H1 (cell line): ENCODE results near the gene HPN. TPM values are rescaled to one million over a fixed set of nuclear protein-coding genes. Genes with fewer than 3 reads are reported as not detected.

ENCODE experiments used
- CTCF ChIA-PET: fragments of 300-600 bp; sonication (Branson Sonifier 250); formaldehyde crosslinking; loops from one replicate; lab custom pipeline; 2021; ENCODE audit not compliant: partially characterized antibody; lab: Charles Lee
- POLR2A ChIA-PET: fragments of 300-600 bp; sonication (Branson Sonifier 250); formaldehyde crosslinking; loops from one replicate; lab custom pipeline; 2021; ENCODE audit warnings: inconsistent platforms; ENCODE audit not compliant: partially characterized antibody; lab: Charles Lee
- DNase-seq, 2 experiments: peaks; one replicate each; pipeline versions ENCODE4 v3.0.0 to v3.0.0-alpha.2; 2010 to 2022; ENCODE audit warnings: low spot score in 2 of 2, low read depth in 1 of 2, mixed read lengths in 1 of 2
- FAIRE-seq: peaks from 2 replicates; lab custom pipeline; 2011; peaks lifted over from hg19 to GRCh38; lab: Jason Lieb, UNC
- H2AFZ ChIP-seq: 2 replicates; pipeline ENCODE4 v1.8.1; 2012; ENCODE audit warnings: low read length, inconsistent platforms
- H2AK5ac ChIP-seq: 2 replicates; pipeline ENCODE4 v1.6.1; 2013; ENCODE audit warnings: low read depth, low read length
- H2BK120ac ChIP-seq: replicated peaks from 2 replicates; pipeline ENCODE3; 2013; ENCODE audit warnings: low read depth, low read length, inconsistent platforms
- H2BK12ac ChIP-seq: 2 replicates; pipeline ENCODE4 v1.6.1; 2013; ENCODE audit warnings: low read depth, low read length
- H2BK15ac ChIP-seq: 2 replicates; pipeline ENCODE4 v1.6.1; 2013; ENCODE audit warnings: low read length
- H2BK20ac ChIP-seq: 2 replicates; pipeline ENCODE4 v1.6.1; 2013; ENCODE audit warnings: low read length
- H2BK5ac ChIP-seq: 2 replicates; pipeline ENCODE4 v1.6.1; 2013; ENCODE audit warnings: low read depth, low read length
- H3K14ac ChIP-seq: 2 replicates; pipeline ENCODE4 v1.6.1; 2013; ENCODE audit warnings: inconsistent platforms; ENCODE audit not compliant: insufficient read length
- H3K18ac ChIP-seq: 2 replicates; pipeline ENCODE4 v1.6.1; 2013; ENCODE audit warnings: low read length; ENCODE audit errors: extremely low read depth
- H3K23ac ChIP-seq: 2 replicates; pipeline ENCODE4 v1.6.1; 2013; ENCODE audit warnings: inconsistent platforms; ENCODE audit not compliant: insufficient read length
- H3K23me2 ChIP-seq: 2 replicates; pipeline ENCODE4 v1.6.1; 2013; ENCODE audit warnings: low read depth, low read length
- H3K27ac ChIP-seq: 2 replicates; pipeline ENCODE4 v1.6.1; 2011; ENCODE audit warnings: low read depth, low read length, inconsistent platforms
- H3K27me3 ChIP-seq, 4 experiments: replicated peaks in 1 of 4; 1 replicate in 1 of 4; 2 replicates in 3 of 4; pipeline versions ENCODE4 v1.6.1 to v1.8.1; 2011 to 2013; ENCODE audit warnings: low read length in 3 of 4, mild to moderate bottlenecking in 3 of 4, inconsistent platforms in 2 of 4, mixed read lengths in 2 of 4, moderate library complexity in 1 of 4; ENCODE audit not compliant: control insufficient read depth in 3 of 4, insufficient read depth in 3 of 4; ENCODE audit errors: extremely low read depth in 1 of 4
- H3K36me3 ChIP-seq, 4 experiments: 2 replicates each; pipeline versions ENCODE4 v1.6.1 to v1.8.1; 2011 to 2013; ENCODE audit warnings: mild to moderate bottlenecking in 4 of 4, low read length in 3 of 4, moderate library complexity in 2 of 4, control low read depth in 1 of 4, inconsistent platforms in 1 of 4; ENCODE audit not compliant: insufficient read depth in 4 of 4, control insufficient read depth in 2 of 4
- H3K4ac ChIP-seq: replicated peaks from 2 replicates; pipeline ENCODE3; 2013; ENCODE audit warnings: low read length, low read depth, mixed read lengths, inconsistent platforms; ENCODE audit not compliant: insufficient read length
- H3K4me1 ChIP-seq, 4 experiments: replicated peaks in 1 of 4; 1 replicate in 1 of 4; 2 replicates in 3 of 4; pipeline versions ENCODE4 v1.6.1 to v1.8.1; 2011 to 2013; ENCODE audit warnings: low read length in 3 of 4, inconsistent platforms in 2 of 4, mixed read lengths in 1 of 4; ENCODE audit not compliant: insufficient read depth in 4 of 4, control insufficient read depth in 3 of 4
- H3K4me2 ChIP-seq, 2 experiments: 2 replicates each; pipeline versions ENCODE4 v1.6.1 to v1.8.1; 2011 to 2013; ENCODE audit warnings: low read depth in 2 of 2, low read length in 2 of 2, control low read depth in 1 of 2, inconsistent platforms in 1 of 2, mild to moderate bottlenecking in 1 of 2; ENCODE audit not compliant: insufficient read depth in 1 of 2
- H3K4me3 ChIP-seq, 4 experiments: fragments of 200-600, 300-600 bp in 1 of 4; sonication (generic), shearing (Covaris generic), sonication (Bioruptor Twin) in 1 of 4; 2 replicates each; pipeline versions ENCODE4 v1.5.1 to v1.8.1; 2011 to 2016; ENCODE audit warnings: low read length in 4 of 4, low read depth in 3 of 4, control low read depth in 2 of 4, inconsistent platforms in 2 of 4, mild to moderate bottlenecking in 2 of 4, mixed read lengths in 1 of 4, moderate library complexity in 1 of 4; ENCODE audit not compliant: insufficient read depth in 2 of 4; ENCODE audit errors: extremely low read depth in 1 of 4
- H3K56ac ChIP-seq: replicated peaks from 2 replicates; pipeline ENCODE3; 2013; ENCODE audit warnings: low read depth, mild to moderate bottlenecking, mixed read lengths, low read length, inconsistent platforms; ENCODE audit not compliant: insufficient read length
- H3K79me1 ChIP-seq: 2 replicates; pipeline ENCODE4 v1.6.1; 2013; ENCODE audit warnings: low read depth, low read length, control low read depth
- H3K79me2 ChIP-seq, 2 experiments: 2 replicates each; pipeline versions ENCODE4 v1.6.1 to v1.8.1; 2012 to 2013; ENCODE audit warnings: low read length in 2 of 2, mild to moderate bottlenecking in 2 of 2, inconsistent platforms in 1 of 2; ENCODE audit not compliant: insufficient read depth in 2 of 2, control insufficient read depth in 1 of 2
- H3K9ac ChIP-seq, 4 experiments: replicated peaks in 1 of 4; 1 replicate in 1 of 4; 2 replicates in 3 of 4; pipeline versions ENCODE4 v1.6.1 to v1.8.1; 2011 to 2013; ENCODE audit warnings: low read depth in 3 of 4, low read length in 3 of 4, control low read depth in 2 of 4, mild to moderate bottlenecking in 2 of 4, moderate library complexity in 2 of 4, inconsistent platforms in 1 of 4; ENCODE audit errors: extremely low read depth in 1 of 4
- H3K9me3 ChIP-seq, 2 experiments: 2 replicates each; pipeline versions ENCODE4 v1.6.1 to v1.8.1; 2012 to 2013; ENCODE audit warnings: mild to moderate bottlenecking in 2 of 2, moderate library complexity in 2 of 2, control low read depth in 1 of 2, inconsistent platforms in 1 of 2, low read depth in 1 of 2, low read length in 1 of 2, mixed read lengths in 1 of 2; ENCODE audit not compliant: insufficient read depth in 2 of 2
- H4K20me1 ChIP-seq, 2 experiments: replicated peaks in 1 of 2; 2 replicates each; pipeline versions ENCODE3 to v1.8.1; 2011 to 2013; ENCODE audit warnings: inconsistent platforms in 2 of 2, low read length in 2 of 2, mild to moderate bottlenecking in 1 of 2; ENCODE audit not compliant: insufficient read depth in 2 of 2, control insufficient read depth in 1 of 2
- H4K5ac ChIP-seq: 2 replicates; pipeline ENCODE4 v1.6.1; 2013; ENCODE audit warnings: low read length, low read depth, mixed read lengths, inconsistent platforms; ENCODE audit not compliant: insufficient read length
- H4K8ac ChIP-seq: 2 replicates; pipeline ENCODE4 v1.8.0; 2013; ENCODE audit warnings: mild to moderate bottlenecking, moderate library complexity, low read length, inconsistent platforms; ENCODE audit not compliant: insufficient read depth; ENCODE audit errors: extremely low read depth
- H4K91ac ChIP-seq: replicated peaks from 2 replicates; pipeline ENCODE3; 2013; ENCODE audit warnings: low read length, mixed read lengths, inconsistent platforms; ENCODE audit not compliant: insufficient read length
- ASH2L ChIP-seq: fragments of 200-600, 300-600 bp; sonication (generic); IDR thresholded peaks from one replicate; pipeline ENCODE4 v1.7.1; 2017; ENCODE audit warnings: low read length
- CBX5 ChIP-seq: fragments of 300-800, 300-1000 bp; sonication (generic); IDR thresholded peaks from 2 replicates; pipeline ENCODE4 v1.7.1; 2016; ENCODE audit warnings: antibody characterized with exemption, low read length, low read depth
- CBX8 ChIP-seq: fragments of 300-800, 300-1000 bp; sonication (generic); IDR thresholded peaks from 2 replicates; pipeline ENCODE4 v1.7.1; 2016; ENCODE audit warnings: low read depth, low read length, borderline replicate concordance
- CHD1 ChIP-seq: IDR thresholded peaks from 2 replicates; pipeline ENCODE4 v1.6.1; 2012; ENCODE audit warnings: low read depth, low read length, improper control_type of control experiment
- EP300 ChIP-seq, 2 experiments: IDR thresholded peaks; 1 replicate in 1 of 2; 2 replicates in 1 of 2; pipeline ENCODE4 v1.6.1; 2011 to 2012; ENCODE audit warnings: low read depth in 2 of 2, low read length in 2 of 2, mild to moderate bottlenecking in 2 of 2, borderline replicate concordance in 1 of 2, inconsistent platforms in 1 of 2, moderate library complexity in 1 of 2
- GABPA ChIP-seq: IDR thresholded peaks from 2 replicates; pipeline ENCODE4 v1.6.1; 2011; ENCODE audit warnings: mild to moderate bottlenecking, low read length, moderate library complexity, borderline replicate concordance; ENCODE audit not compliant: insufficient read depth
- JUND ChIP-seq: IDR thresholded peaks from 2 replicates; pipeline ENCODE4 v1.6.1; 2011; ENCODE audit warnings: mild to moderate bottlenecking, improper control_type of control experiment, low read length
- PHF8 ChIP-seq: fragments of 200-600 bp; sonication (generic); conservative IDR thresholded peaks from 2 replicates; pipeline ENCODE4 v1.7.1; 2012; ENCODE audit warnings: low read depth, mild to moderate bottlenecking, inconsistent platforms, low read length, moderate library complexity
- SIRT6 ChIP-seq: IDR thresholded peaks from one replicate; pipeline ENCODE4 v1.7.1; 2012; ENCODE audit warnings: low read length, inconsistent platforms
- SP2 ChIP-seq: IDR thresholded peaks from 2 replicates; pipeline ENCODE4 v1.6.1; 2012; ENCODE audit warnings: mild to moderate bottlenecking, low read length, inconsistent platforms
- SRF ChIP-seq: IDR thresholded peaks from 2 replicates; pipeline ENCODE4 v1.6.1; 2011; ENCODE audit warnings: mild to moderate bottlenecking, low read depth, low read length, moderate library complexity
- TAF1 ChIP-seq: IDR thresholded peaks from 2 replicates; pipeline ENCODE4 v1.6.1; 2011; ENCODE audit warnings: mild to moderate bottlenecking, low read depth, low read length
- TEAD4 ChIP-seq: IDR thresholded peaks from 2 replicates; pipeline ENCODE4 v1.6.1; 2012; ENCODE audit warnings: low read depth, low read length, inconsistent platforms, mixed read lengths
- ZNF274 ChIP-seq: IDR thresholded peaks from 2 replicates; pipeline ENCODE4 v1.7.0; 2012; ENCODE audit warnings: low read length, borderline replicate concordance; ENCODE audit errors: extremely low read depth
- WGBS, 2 experiments: shearing (Covaris generic) in 1 of 2; methylation state at CpG; one replicate each; pipeline versions ENCODE4 v1.1.6 to v1.1.7; 2013 to 2015; ENCODE audit warnings: low lambda C conversion rate in 2 of 2, mixed read lengths in 2 of 2, inconsistent platforms in 1 of 2, low coverage in 1 of 2, missing lambda C conversion rate in 1 of 2; ENCODE audit not compliant: insufficient replicate concordance in 2 of 2, insufficient coverage in 1 of 2, insufficient read length in 1 of 2; ENCODE audit errors: extremely low coverage in 1 of 2, missing lambda C conversion rate in 1 of 2; 5-methylcytosine and 5-hydroxymethylcytosine counted together
- polyA plus RNA-seq, 7 experiments: library from polyadenylated mRNA; depleted of rRNA in 3 of 7; stranded (reverse) in 5 of 7; unstranded in 2 of 7; fragments of >200 nt in 5 of 7; fragments of 200-250 nt in 2 of 7; gene quantifications; 1 replicate in 5 of 7; 2 replicates in 1 of 7; 4 replicates in 1 of 7; pipeline versions ENCODE4 v1.2.1 to v1.2.3, GENCODE V29; 2011 to 2013; ENCODE audit warnings: missing spikeins in 2 of 7, mixed read lengths in 2 of 7
- total RNA-seq: library from RNA; stranded (reverse); fragmentation: NEBNext Ultra II Directional; extraction: Animal tissue kit (Norgen Biotek cat#: 25700); gene quantifications from 2 replicates; pipeline ENCODE4 v1.2.1, GENCODE V29; 2021

HPN gene
- total and polyA plus RNA-seq, 2 of the 8 experiments (the other 6 are each of a cell fraction or from before 2014, with no cell fraction given), result 14.7 to 33.7 TPM

DNA sequence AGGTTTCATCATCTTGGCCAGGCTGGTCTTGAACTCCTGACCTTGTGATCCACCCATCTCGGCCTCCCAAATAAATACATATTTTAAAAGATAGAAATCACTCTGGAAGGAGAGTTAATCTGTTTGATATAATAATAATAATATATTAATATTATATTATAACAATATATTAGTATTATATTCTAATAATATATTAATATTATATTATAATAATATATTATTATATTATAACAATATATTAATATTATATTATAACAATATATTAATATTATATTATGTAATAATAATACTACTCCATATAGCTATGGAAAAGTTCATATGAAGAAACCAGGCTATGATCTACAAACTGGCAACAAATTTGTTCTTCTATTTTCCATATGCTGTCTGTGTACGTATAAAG lies 16.8 kb downstream of the HPN start:
- Histone ChIP-seq H3K14ac (no peak overlapping the region), H3K27ac (no peak overlapping the region), H2AK5ac (no peak overlapping the region), H3K4me1 (peaks cover 0 to 11% (median 2%) of the 10 kb centered on the region in 4 experiments; a peak in 5 of 7 replicates), H2BK5ac (no peak overlapping the region), H3K36me3 (no peaks in the 10 kb centered on the region), H2BK12ac (no peak overlapping the region), H3K27me3 (no peaks in the 10 kb centered on the region), H2AFZ (no peak overlapping the region), H3K79me2 (no peaks in the 10 kb centered on the region), H4K8ac (no peak overlapping the region), H3K56ac (no peak overlapping the region), H4K20me1 (peaks cover 0 to 1% of the 10 kb centered on the region in 2 experiments), H3K18ac (no peak overlapping the region), H3K4me2 (no peak overlapping the region), H3K4ac (no peak overlapping the region), H2BK15ac (no peak overlapping the region), H2BK20ac (no peak overlapping the region), H3K79me1 (no peaks in the 10 kb centered on the region), H3K4me3 (no peak overlapping the region), H3K23ac (no peak overlapping the region), H2BK120ac (no peak overlapping the region), H4K91ac (no peak overlapping the region), H4K5ac (no peak overlapping the region), H3K23me2 (no peaks in the 10 kb centered on the region), H3K9ac (no peak overlapping the region), H3K9me3 (no peaks in the 10 kb centered on the region)
- TF ChIP-seq CBX5, result no peak
- TF ChIP-seq SIRT6, result no peak
- TF ChIP-seq EP300 (IDR thresholded peaks at IDR 0.05; ENCODE audit: borderline replicate concordance in 1 of 2, low read depth in 2 of 2, low read length in 2 of 2), result no peak
- TF ChIP-seq PHF8, result no peak
- no peak for TF ChIP-seq TEAD4
- no peak for TF ChIP-seq CHD1
- no peak for TF ChIP-seq CBX8
- no peak for TF ChIP-seq SP2
- TF ChIP-seq ZNF274, result no peak
- TF ChIP-seq SRF, result no peak
- TF ChIP-seq ASH2L, result no peak
- TF ChIP-seq TAF1, result no peak
- TF ChIP-seq JUND, result no peak
- no peak for TF ChIP-seq GABPA
- DNase-seq (no peak), FAIRE-seq (no peak)
- ChIA-PET CTCF (interaction anchor here (1.2 to 13.0 kb wide), 9 partner anchors 9 to 96 kb away, joined by 4 to 105 read pairs (median 8); partner anchors contain the start of genes FXYD5 and LGI4), POLR2A (interaction anchor here (0.7 to 2.3 kb wide), 10 partner anchors 9 to 159 kb away, joined by 3 to 11 read pairs (median 3); partner anchors contain the start of gene LGI4)
- 87% methylated on average over 2 of the region's 2 CpGs; no CpG with 5 or more reads in 1 of the 2 experiments for WGBS, 2 experiments
